ENCODE data around the gene AJM1. TPM values are rescaled to one million over a fixed set of nuclear protein-coding genes. Genes with fewer than 3 reads are reported as not detected.
A peak's percentile ranks its signal among the peaks of the same experiment; 100 is the strongest.

Gene AJM1
- total and polyA plus RNA-seq, 9 donors, result 0.48 to 2.4 (median 1.2) TPM; not detected in 1

GRCh38 chr9:136849038-136849959, 7.0 kb downstream of the AJM1 start, which contains the start of gene PHPT1:
Gene PHPT1, plus strand, starts transcription at chr9:136849409. Its CDS starts 22 bp downstream, at chr9:136849431.
- peak; percentile 98 to 99 (median 99) for DNase-seq
- 0% methylated on average over 47 to 77 of the region's 77 CpGs for WGBS, 3 donors
- H3K4me1 ChIP-seq (ENCODE audit: insufficient read depth), result peaks cover 13% of the 10 kb centered on the region
- H3K9me3 ChIP-seq, result no peaks in the 10 kb centered on the region
- H3K27ac ChIP-seq, result peak within 1 kb of the TSS; percentile 33 to 86
- no peaks in the 10 kb centered on the region for H3K36me3 ChIP-seq
- peaks cover 14% of the 10 kb centered on the region for H3K27me3 ChIP-seq
- peak within 1 kb of the TSS; percentile 51 for H3K4me3 ChIP-seq
- intact Hi-C loops (cut with DNase I), result loop anchor here in 1 of 4 donors (5.0 to 10.0 kb wide), 3 partner anchors 54 to 183 kb away; partner anchors contain the start of genes C8G, CCDC183, FBXW5 and FUT7
- TF ChIP-seq, protein P1, sequence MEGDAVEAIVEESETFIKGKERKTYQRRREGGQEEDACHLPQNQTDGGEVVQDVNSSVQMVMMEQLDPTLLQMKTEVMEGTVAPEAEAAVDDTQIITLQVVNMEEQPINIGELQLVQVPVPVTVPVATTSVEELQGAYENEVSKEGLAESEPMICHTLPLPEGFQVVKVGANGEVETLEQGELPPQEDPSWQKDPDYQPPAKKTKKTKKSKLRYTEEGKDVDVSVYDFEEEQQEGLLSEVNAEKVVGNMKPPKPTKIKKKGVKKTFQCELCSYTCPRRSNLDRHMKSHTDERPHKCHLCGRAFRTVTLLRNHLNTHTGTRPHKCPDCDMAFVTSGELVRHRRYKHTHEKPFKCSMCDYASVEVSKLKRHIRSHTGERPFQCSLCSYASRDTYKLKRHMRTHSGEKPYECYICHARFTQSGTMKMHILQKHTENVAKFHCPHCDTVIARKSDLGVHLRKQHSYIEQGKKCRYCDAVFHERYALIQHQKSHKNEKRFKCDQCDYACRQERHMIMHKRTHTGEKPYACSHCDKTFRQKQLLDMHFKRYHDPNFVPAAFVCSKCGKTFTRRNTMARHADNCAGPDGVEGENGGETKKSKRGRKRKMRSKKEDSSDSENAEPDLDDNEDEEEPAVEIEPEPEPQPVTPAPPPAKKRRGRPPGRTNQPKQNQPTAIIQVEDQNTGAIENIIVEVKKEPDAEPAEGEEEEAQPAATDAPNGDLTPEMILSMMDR (IDR thresholded peaks at IDR 0.05), result no peak
- peak; percentile 74 for TF ChIP-seq POLR2A (IDR thresholded peaks at IDR 0.05)

DNA sequence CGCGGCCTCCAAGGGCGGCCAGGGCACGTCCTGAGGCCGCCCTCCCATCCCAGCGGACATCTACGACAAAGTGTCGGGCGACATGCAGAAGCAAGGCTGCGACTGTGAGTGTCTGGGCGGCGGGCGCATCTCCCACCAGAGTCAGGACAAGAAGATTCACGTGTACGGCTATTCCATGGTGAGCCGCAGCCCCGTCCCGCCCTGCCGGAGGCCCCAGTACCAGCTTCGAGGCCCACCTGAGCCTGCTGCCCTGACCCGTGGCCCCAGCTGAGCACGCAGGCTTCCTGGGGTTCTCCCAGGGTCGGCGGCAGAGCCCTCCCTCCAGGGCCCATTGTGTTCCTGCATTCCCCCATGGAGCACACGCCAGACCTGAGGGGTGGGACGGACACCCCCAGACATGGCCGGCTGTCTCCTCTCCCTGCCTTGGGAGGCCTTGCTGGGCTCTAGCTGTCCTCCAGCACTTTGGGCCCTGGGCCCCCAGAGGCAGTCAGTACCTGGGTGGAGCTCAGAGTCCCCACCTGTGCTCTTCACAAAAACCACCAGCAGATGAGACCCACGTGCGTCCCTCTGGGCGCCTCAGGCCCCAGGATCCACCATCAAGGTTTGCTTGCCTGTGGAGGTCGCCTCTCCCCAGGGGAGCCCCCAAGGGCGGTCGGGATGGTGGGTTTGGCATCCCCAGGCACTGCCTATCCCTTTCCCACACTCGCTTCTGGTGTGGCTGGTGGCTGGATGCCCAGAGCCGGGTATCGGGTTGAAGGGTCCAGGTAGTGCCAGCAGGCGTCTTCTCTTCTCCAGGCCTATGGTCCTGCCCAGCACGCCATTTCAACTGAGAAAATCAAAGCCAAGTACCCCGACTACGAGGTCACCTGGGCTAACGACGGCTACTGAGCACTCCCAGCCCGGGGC, 7.9 kb downstream of the AJM1 start:
- H3K4me3 ChIP-seq, result peak overlapping the region; percentile 51
- TF ChIP-seq EP300 (IDR thresholded peaks at IDR 0.05) (no peak), POLR2A (IDR thresholded peaks at IDR 0.05) (no peak)
- TF ChIP-seq, protein P1 (IDR thresholded peaks at IDR 0.05), result no peak
- peaks cover 15% of the 10 kb centered on the region for H3K4me1 ChIP-seq (ENCODE audit: insufficient read depth)
- H3K36me3 ChIP-seq, result no peaks in the 10 kb centered on the region
- H3K27me3 ChIP-seq, result peaks cover 14% of the 10 kb centered on the region
- DNase-seq, result peak in 2 of 5 donors; percentile 55 to 59
- H3K9me3 ChIP-seq, result no peaks in the 10 kb centered on the region
- peak overlapping the region; percentile 33 to 86 for H3K27ac ChIP-seq
- WGBS, 3 donors, result 31 to 36% (median 32%) methylated on average over 40 to 43 of the region's 43 CpGs
- intact Hi-C loops (cut with DNase I), result loop anchor here in 1 of 4 donors (5.0 to 10.0 kb wide), 3 partner anchors 55 to 182 kb away; partner anchors contain the start of genes C8G, CCDC183, FBXW5 and FUT7

DNA sequence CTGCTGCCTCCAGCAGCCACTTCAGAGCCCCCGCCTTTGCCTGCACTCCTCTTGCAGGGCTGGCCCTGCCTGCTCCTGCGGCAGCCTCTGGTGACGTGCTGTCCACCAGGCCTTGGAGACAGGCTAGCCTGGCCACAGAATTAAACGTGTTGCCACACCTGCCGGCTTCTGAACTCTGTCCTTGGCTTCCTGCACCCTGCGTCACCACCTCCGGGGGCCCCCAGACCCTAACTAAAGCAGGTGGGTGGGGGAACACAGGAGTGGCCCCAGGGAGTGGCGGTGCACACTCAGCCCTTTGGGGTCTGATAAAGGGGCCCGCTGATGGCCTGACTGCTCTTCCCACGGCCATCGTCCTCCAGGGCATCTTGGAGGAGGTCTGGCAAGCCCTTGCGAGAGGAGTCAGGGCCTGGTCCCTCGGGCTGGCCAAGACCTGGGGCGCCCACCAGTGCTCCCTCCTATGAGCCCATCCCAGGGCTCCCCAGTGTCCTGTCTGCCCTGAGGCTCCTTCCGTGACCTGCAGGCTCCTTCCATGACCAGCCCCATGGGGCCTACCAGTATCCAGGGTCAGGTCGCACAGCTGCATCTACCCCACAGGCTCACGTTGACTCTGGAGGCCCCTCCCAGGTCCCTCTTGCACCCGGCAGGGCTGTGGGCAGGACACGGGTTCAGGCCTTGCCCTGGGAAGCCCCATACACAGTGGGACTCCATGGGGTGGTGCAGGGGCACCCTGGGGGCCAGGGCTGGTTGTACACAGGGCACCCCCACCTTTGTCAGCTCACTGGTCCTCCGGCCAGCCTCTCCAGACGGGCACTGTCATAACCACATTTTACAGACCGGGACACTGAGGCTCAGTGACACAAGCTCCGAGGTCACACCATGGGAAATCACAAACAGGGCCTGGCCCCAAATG, 8.8 kb downstream of the AJM1 start:
- 74 to 78% (median 77%) methylated on average over 15 to 23 of the region's 23 CpGs for WGBS, 3 donors
- Histone ChIP-seq H3K36me3 (no peaks in the 10 kb centered on the region), H3K9me3 (no peaks in the 10 kb centered on the region), H3K27ac (no peak overlapping the region), H3K4me3 (no peak overlapping the region), H3K27me3 (peaks cover 14% of the 10 kb centered on the region), H3K4me1 (ENCODE audit: insufficient read depth) (peaks cover 15% of the 10 kb centered on the region)
- peak in 2 of 5 donors; percentile 39 to 41 for DNase-seq
- TF ChIP-seq EP300 (IDR thresholded peaks at IDR 0.05), result no peak
- TF ChIP-seq POLR2A (IDR thresholded peaks at IDR 0.05), result no peak
- TF ChIP-seq, protein P1 (IDR thresholded peaks at IDR 0.05), result no peak
- intact Hi-C loops (cut with DNase I), result no loop called here

Measured in ovary (tissue), 9 donors.